HEK293 (cell line): ENCODE results near the gene COPA.

Source experiments
- BCL11A ChIP-seq: fragments of 450-650 bp; formaldehyde crosslinking; IDR thresholded peaks from 2 replicates; pipeline ENCODE4 v1.5.1; 2016; ENCODE audit warnings: low read depth, missing biosample characterization, missing genetic modification characterization
- KLF16 ChIP-seq: fragments of 450-650 bp; formaldehyde crosslinking; IDR thresholded peaks from 2 replicates; pipeline ENCODE4 v1.5.1; 2017; ENCODE audit warnings: missing biosample characterization, missing genetic modification characterization
- KLF9 ChIP-seq: fragments of 450-650 bp; formaldehyde crosslinking; IDR thresholded peaks from 2 replicates; pipeline ENCODE4 v1.5.1; 2016; ENCODE audit warnings: missing biosample characterization, missing genetic modification characterization, low read depth
- MYNN ChIP-seq: fragments of 450-650 bp; formaldehyde crosslinking; IDR thresholded peaks from 2 replicates; pipeline ENCODE4 v1.5.1; 2016; ENCODE audit warnings: missing biosample characterization, missing genetic modification characterization, borderline replicate concordance
- REPIN1 ChIP-seq: fragments of 450-650 bp; formaldehyde crosslinking; IDR thresholded peaks from 2 replicates; pipeline ENCODE4 v1.5.1; 2017; ENCODE audit warnings: missing biosample characterization, missing genetic modification characterization, low read depth
- SETDB1 ChIP-seq: IDR thresholded peaks from one replicate; pipeline ENCODE4 v1.6.1; 2017; ENCODE audit warnings: mild to moderate bottlenecking, low read length, moderate library complexity, mixed read lengths; ENCODE audit not compliant: insufficient read length
- TSHZ1 ChIP-seq: fragments of 450-650 bp; formaldehyde crosslinking; IDR thresholded peaks from 2 replicates; pipeline ENCODE4 v1.5.1; 2016; ENCODE audit warnings: missing biosample characterization, missing genetic modification characterization, borderline replicate concordance
- ZBTB20 ChIP-seq: fragments of 450-650 bp; formaldehyde crosslinking; IDR thresholded peaks from 2 replicates; pipeline ENCODE4 v1.5.1; 2016; ENCODE audit warnings: missing biosample characterization, missing genetic modification characterization
- ZFP37 ChIP-seq: fragments of 450-650 bp; formaldehyde crosslinking; IDR thresholded peaks from 2 replicates; pipeline ENCODE4 v1.5.1; 2016; ENCODE audit warnings: missing biosample characterization, missing genetic modification characterization
- ZFP41 ChIP-seq: fragments of 450-650 bp; formaldehyde crosslinking; IDR thresholded peaks from 2 replicates; pipeline ENCODE4 v1.5.1; 2016; ENCODE audit warnings: missing biosample characterization, missing genetic modification characterization, borderline replicate concordance
- ZNF121 ChIP-seq: fragments of 450-650 bp; formaldehyde crosslinking; IDR thresholded peaks from 2 replicates; pipeline ENCODE4 v1.5.1; 2016; ENCODE audit warnings: missing biosample characterization, missing genetic modification characterization
- ZNF132 ChIP-seq: fragments of 450-650 bp; formaldehyde crosslinking; IDR thresholded peaks from 2 replicates; pipeline ENCODE4 v1.5.1; 2017; ENCODE audit warnings: missing biosample characterization, missing genetic modification characterization, borderline replicate concordance
- ZNF140 ChIP-seq: fragments of 450-650 bp; formaldehyde crosslinking; IDR thresholded peaks from 2 replicates; pipeline ENCODE4 v1.5.1; 2016; ENCODE audit warnings: missing biosample characterization, missing genetic modification characterization
- ZNF157 ChIP-seq: fragments of 450-650 bp; formaldehyde crosslinking; IDR thresholded peaks from 2 replicates; pipeline ENCODE4 v1.5.1; 2016; ENCODE audit warnings: missing biosample characterization, missing genetic modification characterization
- ZNF175 ChIP-seq: fragments of 450-650 bp; formaldehyde crosslinking; IDR thresholded peaks from 2 replicates; pipeline ENCODE4 v1.5.1; 2016; ENCODE audit warnings: missing biosample characterization, missing genetic modification characterization
- ZNF274 ChIP-seq, 2 experiments: fragments of 200-500 bp in 1 of 2; fragments of 450-650 bp in 1 of 2; sonication (Bioruptor generic) in 1 of 2; formaldehyde crosslinking in 1 of 2; IDR thresholded peaks; 2 replicates each; pipeline versions ENCODE4 v1.5.1 to v1.6.1; 2014 to 2016; ENCODE audit warnings: borderline replicate concordance in 1 of 2, inconsistent platforms in 1 of 2, low read length in 1 of 2, missing biosample characterization in 1 of 2, missing genetic modification characterization in 1 of 2
- ZNF302 ChIP-seq: fragments of 450-650 bp; formaldehyde crosslinking; IDR thresholded peaks from 2 replicates; pipeline ENCODE4 v1.5.1; 2016; ENCODE audit warnings: missing biosample characterization, missing genetic modification characterization, low read depth
- ZNF335 ChIP-seq: fragments of 450-650 bp; formaldehyde crosslinking; conservative IDR thresholded peaks from 2 replicates; pipeline ENCODE4 v1.5.1; 2016; ENCODE audit warnings: missing biosample characterization, missing genetic modification characterization
- ZNF341 ChIP-seq: fragments of 450-650 bp; formaldehyde crosslinking; IDR thresholded peaks from 2 replicates; pipeline ENCODE4; 2016; ENCODE audit warnings: low read depth, missing biosample characterization, missing genetic modification characterization
- ZNF433 ChIP-seq: fragments of 450-650 bp; formaldehyde crosslinking; IDR thresholded peaks from 2 replicates; pipeline ENCODE4 v1.5.1; 2016; ENCODE audit warnings: missing biosample characterization, missing genetic modification characterization, low read depth
- ZNF473 ChIP-seq: fragments of 450-650 bp; formaldehyde crosslinking; IDR thresholded peaks from 2 replicates; pipeline ENCODE4 v1.5.1; 2017; ENCODE audit warnings: missing biosample characterization, missing genetic modification characterization
- ZNF548 ChIP-seq: fragments of 450-650 bp; formaldehyde crosslinking; IDR thresholded peaks from 2 replicates; pipeline ENCODE4 v1.5.1; 2016; ENCODE audit warnings: missing biosample characterization, missing genetic modification characterization
- ZNF549 ChIP-seq: fragments of 450-650 bp; IDR thresholded peaks from 2 replicates; pipeline ENCODE4 v1.5.1; 2018; ENCODE audit warnings: missing biosample characterization, missing genetic modification characterization, mild to moderate bottlenecking, inconsistent platforms, moderate library complexity
- ZNF571 ChIP-seq: fragments of 450-650 bp; formaldehyde crosslinking; IDR thresholded peaks from 2 replicates; pipeline ENCODE4 v1.5.0; 2017; ENCODE audit warnings: missing biosample characterization, missing genetic modification characterization
- ZNF610 ChIP-seq: fragments of 450-650 bp; formaldehyde crosslinking; IDR thresholded peaks from 2 replicates; pipeline ENCODE4 v1.5.1; 2016; ENCODE audit warnings: missing biosample characterization, missing genetic modification characterization, borderline replicate concordance
- ZNF623 ChIP-seq: fragments of 450-650 bp; formaldehyde crosslinking; IDR thresholded peaks from 2 replicates; pipeline ENCODE4 v1.5.1; 2016; ENCODE audit warnings: missing biosample characterization, missing genetic modification characterization
- ZNF654 ChIP-seq: fragments of 450-650 bp; formaldehyde crosslinking; IDR thresholded peaks from 2 replicates; pipeline ENCODE4 v1.5.1; 2016; ENCODE audit warnings: low read depth, missing biosample characterization, missing genetic modification characterization
- ZNF768 ChIP-seq: fragments of 450-650 bp; formaldehyde crosslinking; IDR thresholded peaks from 2 replicates; pipeline ENCODE4 v1.5.1; 2018; ENCODE audit warnings: missing biosample characterization, mild to moderate bottlenecking, missing genetic modification characterization
- ZNF776 ChIP-seq: fragments of 450-650 bp; formaldehyde crosslinking; IDR thresholded peaks from 2 replicates; pipeline ENCODE4 v1.5.0; 2017; ENCODE audit warnings: missing biosample characterization, missing genetic modification characterization, borderline replicate concordance
- ZNF777 ChIP-seq: fragments of 450-650 bp; formaldehyde crosslinking; IDR thresholded peaks from 2 replicates; pipeline ENCODE4 v1.5.1; 2017; ENCODE audit warnings: missing biosample characterization, missing genetic modification characterization, borderline replicate concordance
- ZNF837 ChIP-seq: fragments of 450-650 bp; formaldehyde crosslinking; IDR thresholded peaks from 2 replicates; pipeline ENCODE4 v1.5.1; 2016; ENCODE audit warnings: missing biosample characterization, missing genetic modification characterization
- ZXDB ChIP-seq: fragments of 450-650 bp; formaldehyde crosslinking; IDR thresholded peaks from 2 replicates; pipeline ENCODE4 v1.5.1; 2016; ENCODE audit warnings: missing biosample characterization, missing genetic modification characterization
- TF ChIP-seq, protein P1 (sequence below): fragments of 450-650 bp; formaldehyde crosslinking; IDR thresholded peaks from 2 replicates; pipeline ENCODE4 v1.5.1; 2016; ENCODE audit warnings: missing biosample characterization, missing genetic modification characterization
- TF ChIP-seq, protein P2 (sequence below): sonication (generic); formaldehyde crosslinking; IDR thresholded peaks from 2 replicates; pipeline ENCODE4 v1.8.1; 2022; ENCODE audit warnings: mild to moderate bottlenecking, moderate library complexity, missing genetic modification reagents

The COPA gene

GRCh38 chr1:160261893-160262794 lies 80.9 kb downstream of the COPA start, which contains the start of gene DCAF8 (continued):
- no peak for TF ChIP-seq ZNF175
- no peak for TF ChIP-seq ZNF549
- no peak for TF ChIP-seq ZNF302 (tag by site-specific recombination)
- TF ChIP-seq ZBTB20 (tag by site-specific recombination), result peak; percentile 57; the same call in 1 of the 2 replicates
- TF ChIP-seq ZXDB (tag by site-specific recombination), result peak; percentile 72
- peak; percentile 68 for TF ChIP-seq ZNF335
- TF ChIP-seq ZNF776 (tag by site-specific recombination), result no peak
- TF ChIP-seq ZNF157 (tag by site-specific recombination), result no peak
- TF ChIP-seq BCL11A (tag by site-specific recombination), result peak; percentile 77
- no peak; the same call in 1 of the 2 replicates for TF ChIP-seq TSHZ1 (tag by site-specific recombination)
- no peak for TF ChIP-seq ZNF132
- no peak for TF ChIP-seq ZNF274 (IDR thresholded peaks at IDR 0.05; ENCODE audit: low read length)
- TF ChIP-seq ZNF274 (tag by site-specific recombination; IDR thresholded peaks at IDR 0.05; ENCODE audit: borderline replicate concordance), result no peak
- TF ChIP-seq ZFP41 (tag by site-specific recombination), result no peak
- peak; percentile 64; the same call in 1 of the 2 replicates for TF ChIP-seq ZNF610 (tag by site-specific recombination)
- TF ChIP-seq ZNF768 (tag by site-specific recombination), result no peak
- peak; percentile 54; the same call in 1 of the 2 replicates for TF ChIP-seq ZNF777 (tag by site-specific recombination)
- TF ChIP-seq, protein P1, sequence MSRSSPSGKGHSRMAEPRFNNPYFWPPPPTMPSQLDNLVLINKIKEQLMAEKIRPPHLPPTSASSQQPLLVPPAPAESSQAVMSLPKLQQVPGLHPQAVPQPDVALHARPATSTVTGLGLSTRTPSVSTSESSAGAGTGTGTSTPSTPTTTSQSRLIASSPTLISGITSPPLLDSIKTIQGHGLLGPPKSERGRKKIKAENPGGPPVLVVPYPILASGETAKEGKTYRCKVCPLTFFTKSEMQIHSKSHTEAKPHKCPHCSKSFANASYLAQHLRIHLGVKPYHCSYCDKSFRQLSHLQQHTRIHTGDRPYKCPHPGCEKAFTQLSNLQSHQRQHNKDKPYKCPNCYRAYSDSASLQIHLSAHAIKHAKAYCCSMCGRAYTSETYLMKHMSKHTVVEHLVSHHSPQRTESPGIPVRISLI (tag by site-specific recombination), result no peak
- TF ChIP-seq ZFP37 (tag by site-specific recombination), result peak; percentile 93
- TF ChIP-seq ZNF140, result no peak
- no peak for TF ChIP-seq SETDB1
- no peak for TF ChIP-seq ZNF121 (tag by site-specific recombination)
- no peak for TF ChIP-seq ZNF473
- no peak for TF ChIP-seq ZNF571 (tag by site-specific recombination)
- 0 out of 2 replicates have a peak, but pooled peaks have one; percentile 53 for TF ChIP-seq ZNF341 (tag by site-specific recombination)
- TF ChIP-seq ZNF433 (tag by site-specific recombination), result no peak
- TF ChIP-seq KLF16 (tag by site-specific recombination), result peak; percentile 86
- no peak for TF ChIP-seq ZNF548 (tag by site-specific recombination)
- TF ChIP-seq MYNN, result no peak; the same call in 1 of the 2 replicates
- no peak for TF ChIP-seq ZNF654 (tag by site-specific recombination)
- TF ChIP-seq KLF9 (tag by site-specific recombination), result peak; percentile 51; the same call in 1 of the 2 replicates
- TF ChIP-seq ZNF623, result no peak
- peak; percentile 71; the same call in 1 of the 2 replicates for TF ChIP-seq ZNF837 (tag by site-specific recombination)
- peak; percentile 97 for TF ChIP-seq REPIN1 (tag by site-specific recombination)
- TF ChIP-seq, protein P2, sequence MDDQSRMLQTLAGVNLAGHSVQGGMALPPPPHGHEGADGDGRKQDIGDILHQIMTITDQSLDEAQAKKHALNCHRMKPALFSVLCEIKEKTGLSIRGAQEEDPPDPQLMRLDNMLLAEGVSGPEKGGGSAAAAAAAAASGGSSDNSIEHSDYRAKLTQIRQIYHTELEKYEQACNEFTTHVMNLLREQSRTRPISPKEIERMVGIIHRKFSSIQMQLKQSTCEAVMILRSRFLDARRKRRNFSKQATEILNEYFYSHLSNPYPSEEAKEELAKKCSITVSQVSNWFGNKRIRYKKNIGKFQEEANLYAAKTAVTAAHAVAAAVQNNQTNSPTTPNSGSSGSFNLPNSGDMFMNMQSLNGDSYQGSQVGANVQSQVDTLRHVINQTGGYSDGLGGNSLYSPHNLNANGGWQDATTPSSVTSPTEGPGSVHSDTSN (CRISPR knock-in tag), result no peak
